Esophagus muscularis mucosa (tissue), 4 donors: Measurements from ENCODE around the gene PGAP1.

Source experiments
- EP300 ChIP-seq: sonication (generic); formaldehyde crosslinking; IDR thresholded peaks from one replicate; pipeline ENCODE4 v1.6.1; 2017; ENCODE audit warnings: antibody characterized with exemption
- POLR2A ChIP-seq: fragments of 450-650 bp; IDR thresholded peaks from one replicate; pipeline ENCODE4 v1.6.1; 2017; ENCODE audit warnings: antibody characterized with exemption, moderate library complexity, mild to moderate bottlenecking, low read depth
- POLR2AphosphoS5 ChIP-seq, 2 donors: sonication (generic); formaldehyde crosslinking; IDR thresholded peaks; one replicate each; pipeline ENCODE4 v1.6.1; 2017; ENCODE audit warnings: antibody characterized with exemption in 2 of 2
- TF ChIP-seq, protein P1 (sequence below), 3 experiments: fragments of 200-600 bp in 2 of 3; fragments of 450-650 bp in 1 of 3; sonication (generic) in 2 of 3; IDR thresholded peaks; one replicate each; pipeline ENCODE4 v1.5.1; 2017 to 2019; ENCODE audit warnings: antibody characterized with exemption in 3 of 3, mild to moderate bottlenecking in 2 of 3, moderate library complexity in 1 of 3

DNA sequence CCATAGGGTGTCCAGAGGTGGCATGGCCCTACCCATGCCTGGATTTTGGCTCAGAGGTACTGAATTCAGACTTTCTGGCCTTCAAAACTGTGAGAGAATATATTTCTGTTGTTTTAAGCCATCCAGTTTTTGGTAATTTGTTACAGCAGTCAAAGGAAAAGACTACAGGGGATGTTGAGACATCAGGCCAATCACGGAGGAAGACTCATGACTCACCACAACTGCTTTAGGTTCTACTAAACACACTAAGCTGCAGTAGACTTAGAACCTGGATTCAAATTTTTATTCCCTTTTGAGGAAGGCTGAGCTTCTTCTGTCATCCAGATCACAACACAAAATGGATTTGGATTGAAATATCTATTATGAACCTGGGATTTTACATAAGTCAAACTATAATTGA, 105.3 kb downstream of the PGAP1 start:
- no peak for TF ChIP-seq POLR2A
- TF ChIP-seq, protein P1, sequence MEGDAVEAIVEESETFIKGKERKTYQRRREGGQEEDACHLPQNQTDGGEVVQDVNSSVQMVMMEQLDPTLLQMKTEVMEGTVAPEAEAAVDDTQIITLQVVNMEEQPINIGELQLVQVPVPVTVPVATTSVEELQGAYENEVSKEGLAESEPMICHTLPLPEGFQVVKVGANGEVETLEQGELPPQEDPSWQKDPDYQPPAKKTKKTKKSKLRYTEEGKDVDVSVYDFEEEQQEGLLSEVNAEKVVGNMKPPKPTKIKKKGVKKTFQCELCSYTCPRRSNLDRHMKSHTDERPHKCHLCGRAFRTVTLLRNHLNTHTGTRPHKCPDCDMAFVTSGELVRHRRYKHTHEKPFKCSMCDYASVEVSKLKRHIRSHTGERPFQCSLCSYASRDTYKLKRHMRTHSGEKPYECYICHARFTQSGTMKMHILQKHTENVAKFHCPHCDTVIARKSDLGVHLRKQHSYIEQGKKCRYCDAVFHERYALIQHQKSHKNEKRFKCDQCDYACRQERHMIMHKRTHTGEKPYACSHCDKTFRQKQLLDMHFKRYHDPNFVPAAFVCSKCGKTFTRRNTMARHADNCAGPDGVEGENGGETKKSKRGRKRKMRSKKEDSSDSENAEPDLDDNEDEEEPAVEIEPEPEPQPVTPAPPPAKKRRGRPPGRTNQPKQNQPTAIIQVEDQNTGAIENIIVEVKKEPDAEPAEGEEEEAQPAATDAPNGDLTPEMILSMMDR (IDR thresholded peaks at IDR 0.05): no peak
- TF ChIP-seq POLR2AphosphoS5 (IDR thresholded peaks at IDR 0.05): no peak
- no peak for TF ChIP-seq EP300
